Activated gamma-delta T cell treated with Interleukin-2 at 50 U/mL for 16 hours (primary cell): ENCODE data around the gene HOXD10.

Experiments used
- DNase-seq: peaks from one replicate; pipeline ENCODE4 v3.0.0-alpha.2; 2020

Gene HOXD10

DNA sequence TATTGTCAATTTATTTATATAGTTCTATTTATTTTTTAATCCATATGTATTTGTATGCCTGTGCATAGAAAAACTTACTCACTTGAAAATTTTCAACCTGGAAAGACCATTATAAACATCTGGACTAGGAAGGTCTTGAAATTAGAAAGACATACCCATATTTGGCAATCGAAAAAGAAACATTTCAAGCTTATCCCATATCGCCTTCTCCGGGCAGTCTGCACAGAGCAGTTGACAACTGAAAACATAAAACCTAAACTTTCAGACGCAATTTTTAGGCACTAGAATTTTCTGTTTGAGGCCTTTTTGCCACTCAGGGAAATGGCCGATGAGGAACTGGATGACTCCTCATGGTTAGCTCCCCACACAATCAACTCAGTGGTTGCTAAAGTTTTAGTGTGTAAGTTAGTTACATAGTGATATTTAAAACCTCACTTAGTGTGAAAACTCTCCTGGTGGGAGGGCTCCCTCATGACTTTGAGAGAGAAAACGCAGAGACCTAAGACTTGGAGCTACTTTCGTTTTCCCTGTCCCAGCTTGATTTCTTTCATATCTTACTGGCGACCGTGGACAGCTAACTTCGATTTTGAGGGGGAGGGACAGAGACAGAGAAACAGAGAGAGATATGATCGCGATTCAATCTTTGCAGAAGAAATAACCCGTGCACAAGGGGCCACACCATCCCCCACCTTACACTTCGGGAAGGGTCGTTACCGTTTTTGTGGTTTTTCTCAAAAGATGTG is 20.2 kb upstream of the HOXD10 start:
- DNase-seq: no peak

- DNase-seq: peak; percentile 28
These were observed 19.4 kb upstream of the HOXD10 start for GRCh38 chr2:176096986-176097819.

DNA sequence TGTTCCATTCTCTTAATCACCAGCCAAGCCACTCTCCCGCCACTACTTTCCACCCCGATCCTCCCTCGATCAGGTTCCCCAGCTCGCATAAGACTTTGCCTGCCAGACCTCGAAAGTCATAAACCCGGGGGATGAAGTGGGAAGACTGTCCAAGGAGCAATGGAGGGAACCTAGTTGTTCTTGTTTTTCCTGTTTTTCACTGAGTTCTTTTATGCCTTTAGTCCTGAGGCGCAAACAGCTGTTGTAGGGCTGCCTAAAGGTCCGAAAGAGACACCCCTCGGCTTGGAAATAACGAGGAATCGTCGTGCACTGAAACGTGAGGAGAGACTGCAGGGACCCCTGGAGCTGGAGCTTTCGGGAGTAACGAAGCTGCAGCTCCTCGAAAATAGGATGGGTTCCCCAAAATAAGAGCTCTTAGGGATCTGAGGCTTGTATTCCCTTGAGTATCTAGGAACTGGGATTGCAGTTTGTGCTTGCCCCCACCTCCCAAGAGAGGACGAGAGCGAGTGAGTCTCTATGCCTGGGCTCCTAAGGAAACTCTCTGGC is 18.7 kb upstream of the HOXD10 start:
- no peak for DNase-seq

DNA sequence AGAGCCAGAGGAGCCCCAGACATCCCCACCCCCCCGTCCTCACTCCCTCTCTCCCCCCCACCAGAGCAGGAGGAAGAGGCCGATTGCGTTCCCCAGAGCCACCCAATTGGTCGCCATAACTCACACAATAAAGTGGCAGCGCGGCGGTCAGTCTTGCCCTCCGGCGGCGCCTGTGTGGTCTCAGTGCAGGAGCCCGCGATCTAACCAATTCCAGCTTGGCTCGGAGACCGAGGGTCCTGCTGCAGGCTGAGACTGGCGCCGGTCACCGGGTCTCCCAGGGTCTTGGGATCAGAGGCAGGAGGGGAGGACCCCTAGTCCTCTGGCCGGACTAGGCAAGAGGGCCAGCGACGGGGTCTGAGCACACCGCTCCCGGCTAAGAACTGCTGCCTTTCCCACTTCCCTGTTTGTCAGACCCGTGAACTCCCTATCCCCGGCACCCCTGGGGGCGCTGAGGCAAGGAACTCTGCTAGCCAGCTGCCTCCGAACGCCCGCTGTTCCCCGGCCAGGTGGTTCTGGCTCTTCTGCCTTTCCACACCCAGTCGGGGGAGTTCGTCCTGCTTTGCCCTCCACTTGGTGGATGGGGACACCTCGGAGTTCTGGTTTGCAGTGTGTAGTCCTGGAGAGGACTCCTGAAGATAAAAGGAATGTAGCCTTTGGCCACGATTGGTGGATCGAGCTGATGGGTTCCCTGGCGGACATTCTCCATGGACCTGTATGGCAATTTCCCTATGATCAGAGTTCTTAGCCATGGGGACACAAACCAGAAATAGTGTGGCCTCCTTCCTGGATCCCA is 18.0 kb upstream of the HOXD10 start:
- DNase-seq: no peak

- DNase-seq: no peak
These were observed 17.3 kb upstream of the HOXD10 start for GRCh38 chr2:176099159-176099727.

- DNase-seq: no peak
These were observed 16.6 kb upstream of the HOXD10 start, which contains the start of gene HOXD12 for GRCh38 chr2:176099728-176100546. HOXD12 (plus strand) TSS chr2:176099795; CDS start chr2:176099802, 7 bp downstream.

GRCh38 chr2:176100547-176101140 is 15.9 kb upstream of the HOXD10 start:
- no peak for DNase-seq

GRCh38 chr2:176101216-176101830 is 15.3 kb upstream of the HOXD10 start:
- DNase-seq: no peak

GRCh38 chr2:176101842-176102241 is 14.7 kb upstream of the HOXD10 start:
- DNase-seq: no peak

DNA sequence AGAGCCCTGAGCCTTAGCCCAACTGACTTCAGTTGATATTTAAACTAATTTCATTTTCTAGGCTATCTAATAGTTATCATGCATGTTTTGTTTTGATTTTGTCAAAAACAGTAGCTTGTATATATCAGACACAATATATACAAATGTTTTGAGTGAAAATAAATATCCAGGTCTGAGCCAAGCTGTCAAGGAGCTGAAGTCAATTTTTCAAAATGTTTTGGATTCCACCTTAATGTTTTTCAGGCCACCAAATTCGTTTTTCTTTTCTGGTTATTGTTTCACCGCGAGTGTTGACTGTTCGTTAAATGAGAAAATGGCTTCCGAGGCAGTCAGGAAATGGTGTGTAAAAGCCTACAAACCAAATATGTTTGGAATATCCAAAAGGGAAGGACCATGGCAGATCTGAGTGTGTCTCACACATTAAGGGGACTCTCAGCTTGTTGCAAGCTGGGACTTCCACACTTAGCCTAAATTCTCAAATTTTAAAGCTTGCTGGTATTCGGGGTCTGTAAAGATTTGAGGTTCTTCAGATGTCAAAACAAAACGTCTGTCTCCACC is 14.2 kb upstream of the HOXD10 start:
- no peak for DNase-seq

GRCh38 chr2:176103194-176103593 is 13.4 kb upstream of the HOXD10 start:
- no peak for DNase-seq

GRCh38 chr2:176103742-176104315 is 12.7 kb upstream of the HOXD10 start:
- no peak for DNase-seq

DNA sequence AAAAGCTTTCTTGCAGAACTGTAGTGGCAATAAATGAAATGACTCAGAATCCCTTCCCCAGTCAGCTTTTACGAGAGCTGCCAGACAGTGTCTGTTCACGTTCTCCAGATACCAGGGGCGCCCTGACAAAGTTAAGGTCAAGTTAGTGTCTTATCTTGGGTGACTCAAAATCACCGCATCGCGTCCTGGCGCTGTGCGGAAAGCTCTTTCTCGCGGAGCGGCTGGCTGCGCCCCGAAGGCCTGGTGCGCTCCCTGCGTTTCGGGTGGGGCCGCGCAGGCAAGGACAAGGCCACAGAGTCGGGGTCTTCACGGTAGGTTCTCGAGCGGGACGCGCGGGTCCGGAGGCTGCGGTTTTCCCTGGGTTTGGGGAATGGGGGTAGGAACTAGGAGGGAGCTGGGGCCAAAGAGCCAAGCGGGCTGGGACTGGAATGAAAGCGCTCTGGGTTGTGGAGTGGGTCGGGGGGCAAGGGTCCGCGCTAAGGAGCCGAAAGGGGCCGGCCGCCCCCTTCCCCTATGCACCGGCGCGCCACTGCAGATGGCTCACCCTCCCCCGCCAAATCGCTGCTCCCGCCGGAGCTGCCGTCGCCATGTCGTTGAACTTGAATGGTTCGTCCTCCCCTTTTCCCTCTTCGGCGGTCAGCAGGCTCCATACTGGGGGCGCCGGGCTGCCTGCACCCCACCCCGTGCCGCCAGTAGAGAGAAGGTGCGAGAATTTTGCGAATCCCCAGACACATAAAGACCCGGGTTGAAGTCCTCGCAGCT is 12.1 kb upstream of the HOXD10 start:
- no peak for DNase-seq

DNA sequence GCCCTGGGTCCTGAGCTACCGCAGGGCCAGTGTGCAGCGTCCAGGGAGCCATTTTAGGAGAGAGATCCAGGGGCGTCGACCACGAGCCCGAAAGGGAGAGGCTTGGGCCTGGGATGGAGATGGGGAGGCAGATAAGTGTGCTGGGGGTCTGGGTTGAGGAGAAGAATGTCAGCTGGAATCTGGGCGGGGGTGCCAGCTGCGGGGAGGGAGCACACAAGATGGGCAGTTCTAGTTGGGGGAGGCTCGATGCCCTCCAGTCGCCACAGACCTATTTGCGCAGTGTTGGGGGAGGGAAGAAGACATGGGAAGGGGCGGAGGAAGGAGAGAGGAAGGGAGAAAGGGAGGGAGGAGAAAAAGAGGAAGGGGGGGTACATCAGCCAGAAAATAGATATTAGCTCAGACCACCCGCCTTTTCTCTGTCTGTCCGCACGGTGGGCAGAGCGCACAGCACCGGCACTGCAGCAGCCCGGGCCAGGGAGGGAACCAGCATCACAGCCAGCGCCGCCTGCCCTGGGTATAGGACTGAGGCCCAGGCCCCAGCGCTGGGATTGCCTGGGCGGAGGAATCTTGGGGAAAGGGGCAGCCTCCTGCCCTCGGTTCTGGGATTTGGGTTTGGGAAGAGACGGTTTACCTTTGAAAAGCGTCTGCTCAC is 11.4 kb upstream of the HOXD10 start:
- DNase-seq: no peak

GRCh38 chr2:176105730-176106580 is 10.6 kb upstream of the HOXD10 start:
- DNase-seq: no peak

DNA sequence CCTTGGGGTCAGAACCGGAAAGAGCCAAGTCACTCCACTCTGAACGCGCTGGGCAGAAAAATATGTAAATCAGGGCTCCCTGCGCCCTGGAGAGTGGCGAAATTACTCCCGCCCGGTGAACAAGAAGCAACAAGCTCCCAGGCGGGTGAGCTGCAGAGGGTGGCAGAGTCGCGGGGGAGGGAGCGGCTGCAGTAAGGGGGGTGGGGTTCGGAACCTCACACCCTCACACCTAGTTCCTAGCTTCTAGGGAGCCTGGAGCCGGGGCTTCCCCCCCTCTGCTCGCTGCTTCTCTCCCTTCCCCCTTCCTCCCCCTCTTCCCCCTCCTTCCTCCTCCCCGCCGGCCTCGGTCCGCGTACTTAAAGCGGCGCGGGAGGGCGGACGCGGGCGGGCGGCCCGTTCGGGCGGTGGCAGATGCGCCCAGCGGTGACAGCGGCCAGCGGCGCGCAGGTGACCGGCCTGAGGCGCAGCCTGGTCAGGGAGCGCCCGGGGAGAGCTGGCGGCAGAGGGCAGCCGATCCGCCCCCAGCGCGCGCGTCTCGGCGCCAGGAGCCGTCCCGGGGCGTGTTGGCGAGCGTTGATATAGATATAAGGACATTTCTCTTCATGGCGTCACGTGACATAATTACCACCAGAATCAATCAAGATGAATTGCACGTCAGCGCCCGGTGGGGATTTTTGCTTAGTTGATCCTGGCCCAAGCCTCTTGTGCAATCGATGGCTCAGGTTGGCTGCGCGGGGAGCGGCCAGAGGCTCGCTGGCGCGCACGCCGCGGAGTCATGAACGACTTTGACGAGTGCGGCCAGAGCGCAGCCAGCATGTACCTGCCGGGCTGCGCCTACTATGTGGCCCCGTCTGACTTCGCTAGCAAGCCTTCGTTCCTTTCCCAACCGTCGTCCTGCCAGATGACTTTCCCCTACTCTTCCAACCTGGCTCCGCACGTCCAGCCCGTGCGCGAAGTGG is 9.7 kb upstream of the HOXD10 start, which contains the start of gene HOXD11:
TSS of gene HOXD11 (plus strand) at position 700 of the 959 bp plus-strand sequence. CDS start at position 776, 76 bp downstream.
- DNase-seq: no peak
